Stimulated activated CD4-positive, alpha-beta T cell treated with anti-CD3 and anti-CD28 coated beads, TNF-alpha, amount 100 ng/mL, for 1 hour (primary cell): ENCODE measurements around the gene PALM3.

Source experiments
- DNase-seq, 3 donors: peaks; one replicate each; pipeline ENCODE4 v3.0.0-alpha.2; 2020; ENCODE audit warnings: low read depth in 3 of 3, low spot score in 1 of 3

The PALM3 gene, protein sequence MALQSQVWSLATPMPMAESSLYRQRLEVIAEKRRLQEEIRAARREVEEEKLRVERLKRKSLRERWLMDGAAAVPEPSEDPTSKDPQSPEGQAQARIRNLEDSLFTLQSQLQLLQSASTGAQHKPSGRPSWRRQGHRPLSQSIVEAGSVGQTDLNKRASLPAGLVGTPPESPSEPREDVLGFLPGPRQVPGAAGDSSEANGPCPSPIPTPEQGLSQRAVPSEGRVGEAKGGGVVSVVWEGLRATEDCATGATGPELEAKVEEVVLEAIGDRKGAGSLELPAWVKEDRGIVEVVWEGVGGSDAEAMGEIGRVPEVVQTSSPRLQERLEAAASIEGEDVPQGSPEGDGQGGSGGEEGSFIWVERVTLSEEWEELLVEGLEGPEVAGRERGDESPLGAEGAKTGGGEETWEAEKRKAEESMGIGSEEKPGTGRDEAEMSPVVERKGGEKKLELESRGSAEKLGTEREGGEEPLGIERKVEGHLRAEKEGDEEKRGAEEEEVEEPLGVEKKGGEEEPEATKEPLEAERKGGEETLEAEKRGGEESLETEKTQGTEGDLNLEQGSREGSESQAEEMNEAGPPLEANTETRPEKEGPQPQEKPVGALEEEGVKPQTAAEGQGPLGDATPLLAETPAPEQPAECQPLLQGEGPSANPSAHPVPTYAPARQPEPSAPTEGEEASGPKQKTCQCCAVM

DNA sequence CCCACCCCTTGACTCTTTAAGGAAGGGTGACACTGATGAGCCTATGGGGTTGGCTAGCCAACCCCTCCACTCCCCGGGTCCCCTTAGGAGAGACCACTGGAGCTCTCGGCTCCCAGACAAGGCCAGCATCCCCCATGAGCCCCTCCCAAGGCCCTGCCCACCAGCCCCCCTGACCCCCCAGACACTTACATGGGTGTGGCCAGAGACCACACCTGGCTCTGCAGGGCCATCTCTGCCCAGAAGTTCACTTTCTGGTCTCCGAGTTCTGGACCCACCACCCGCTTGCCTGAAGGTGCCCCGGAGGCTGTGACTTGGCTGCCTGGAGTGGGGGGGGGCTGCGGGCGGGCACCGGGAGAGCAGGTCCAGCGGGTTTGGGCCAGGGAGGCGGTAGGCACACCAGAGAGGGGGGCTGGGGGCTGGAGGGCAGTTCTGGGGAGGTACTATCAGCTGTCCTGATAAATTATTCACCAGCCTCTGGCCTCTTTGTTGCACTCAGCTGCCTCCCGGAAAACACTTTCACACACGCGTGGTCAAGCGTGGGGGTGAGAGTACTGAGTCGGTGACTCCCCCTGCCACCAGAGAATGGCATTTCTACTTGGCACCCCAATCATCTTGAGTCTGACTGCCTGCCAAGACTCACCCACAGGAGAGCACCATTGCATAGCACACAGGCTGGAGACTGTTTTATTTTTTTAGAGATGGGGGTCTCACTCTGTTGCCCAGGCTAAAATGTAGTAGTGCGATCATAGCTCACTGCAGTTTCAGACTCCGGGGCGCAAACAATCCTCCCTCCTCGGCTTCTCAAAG, at the start of gene PALM3:
TSS of gene PALM3 (minus strand) at position 326 of the 807 bp plus-strand sequence. CDS start at position 230, 96 bp downstream.
- DNase-seq = no peak

DNA sequence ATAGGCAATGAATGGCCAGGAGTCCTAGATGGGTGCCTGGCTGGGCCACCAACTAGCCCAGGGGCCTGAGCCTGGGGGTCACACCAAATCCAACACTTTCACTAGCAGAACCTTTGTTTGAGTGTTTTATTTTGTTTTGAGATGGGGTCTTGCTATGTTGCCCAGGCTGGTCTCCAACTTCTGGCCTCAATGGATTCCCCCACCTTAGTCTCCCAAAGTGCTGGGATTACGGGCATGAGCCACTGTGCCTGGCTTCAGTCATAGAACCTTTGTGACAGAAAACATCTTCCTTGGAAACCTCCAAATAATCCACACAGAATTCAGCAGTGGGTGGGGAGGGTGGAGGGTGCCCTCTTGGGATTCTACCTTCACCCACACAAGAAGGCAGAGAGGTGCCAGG, 49.6 kb upstream of the PALM3 start:
- DNase-seq = no peak

DNA sequence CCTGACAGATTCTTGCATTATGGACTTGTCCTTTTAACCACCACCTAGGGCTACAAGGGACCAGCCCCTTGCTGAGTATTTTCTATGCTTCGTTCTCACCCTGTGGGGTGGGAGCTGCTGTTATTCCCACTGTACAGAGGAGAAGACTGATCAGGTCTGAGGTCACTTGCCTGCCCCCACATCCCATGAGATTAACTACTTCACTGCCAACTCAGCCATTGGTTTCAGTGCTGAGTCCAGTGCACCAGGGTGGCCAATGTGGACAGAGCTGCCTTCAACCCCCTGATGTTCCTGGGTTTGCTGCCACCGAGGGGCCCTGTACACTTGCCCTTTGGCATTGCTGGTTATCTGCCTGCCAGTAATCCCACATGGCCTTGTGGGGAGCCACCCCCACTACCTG, 48.8 kb upstream of the PALM3 start:
- no peak for DNase-seq

DNA sequence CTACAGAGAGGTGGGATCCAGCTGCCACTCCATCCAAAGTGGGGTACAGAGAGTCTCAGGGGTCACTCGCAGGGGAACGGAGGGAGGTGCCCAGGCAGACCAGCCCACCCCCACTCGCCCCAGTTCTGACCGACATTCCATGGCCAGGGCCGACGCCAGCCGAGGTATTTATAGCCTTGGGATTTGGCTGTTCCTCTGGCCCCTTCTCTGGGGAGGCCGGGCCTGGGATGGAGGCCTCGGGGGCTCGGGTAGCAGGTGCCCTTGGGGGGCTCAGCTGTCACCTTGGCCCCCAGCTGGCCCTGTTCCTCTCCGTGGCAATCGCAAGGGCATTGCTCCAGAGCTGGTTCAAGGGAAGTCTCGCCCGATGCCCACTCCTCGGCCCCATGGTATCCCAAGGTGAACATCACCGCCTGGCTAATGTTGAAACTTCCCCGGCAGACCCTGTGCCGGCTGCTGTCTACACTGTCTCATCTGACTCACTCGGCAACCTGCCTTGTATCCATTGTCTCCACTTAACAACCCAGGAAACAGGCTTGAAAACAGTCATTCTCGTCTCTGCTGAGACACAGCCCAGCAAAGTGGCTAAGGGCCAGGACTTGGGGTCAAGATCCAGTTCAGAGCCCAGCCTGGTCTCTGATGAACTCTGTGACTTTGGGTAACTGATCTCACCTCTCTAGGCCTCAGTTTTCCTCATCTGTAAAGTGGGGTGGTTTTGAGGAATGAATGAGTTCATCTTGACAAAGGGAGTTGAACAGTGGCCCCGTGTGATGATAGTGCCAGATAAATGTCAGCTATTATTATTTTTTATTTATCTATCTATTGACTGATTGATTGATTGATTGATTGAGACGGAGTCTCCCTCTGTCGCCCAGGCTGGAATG, 45.9 kb upstream of the PALM3 start:
- DNase-seq = no peak

DNA sequence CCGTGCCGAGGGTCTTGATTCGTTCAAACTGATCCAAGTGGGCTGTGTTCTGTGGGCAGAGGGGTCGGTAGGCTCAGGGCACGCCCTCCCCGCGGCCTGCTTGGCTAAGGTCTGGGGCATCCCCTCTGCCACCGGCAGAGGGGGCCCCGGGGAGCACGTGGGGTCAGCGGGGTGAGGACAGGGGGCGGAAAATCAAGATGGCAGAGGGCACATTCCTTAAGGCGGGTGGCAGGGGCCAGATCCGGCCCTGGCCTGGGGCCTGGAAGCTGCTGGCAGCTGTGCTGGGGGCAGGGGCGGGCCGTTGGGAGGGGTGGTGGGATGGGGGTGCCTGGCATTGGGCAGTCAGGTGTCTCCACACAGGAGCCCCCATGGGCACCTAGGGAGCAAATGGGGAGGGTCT, 45.0 kb upstream of the PALM3 start:
- no peak for DNase-seq

DNA sequence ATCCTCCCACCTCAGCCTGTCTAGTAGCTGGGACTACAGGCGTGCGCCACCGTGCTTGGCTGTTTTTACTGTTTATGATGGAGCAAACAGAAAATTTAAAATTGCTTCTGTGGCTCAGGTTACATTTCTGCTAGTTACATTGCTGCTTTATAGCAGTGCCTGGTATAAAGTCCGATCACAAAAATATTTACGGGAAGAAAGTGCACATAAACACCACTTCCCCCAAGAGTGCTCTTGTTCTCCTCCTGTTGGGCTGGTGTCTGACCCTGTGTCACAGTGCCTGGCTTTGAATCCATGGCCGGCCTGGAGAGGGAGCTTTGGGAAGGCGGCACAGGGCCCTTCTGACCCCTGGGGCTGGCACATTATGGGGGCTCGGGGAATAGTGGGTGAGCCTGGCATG, 43.8 kb upstream of the PALM3 start:
- no peak for DNase-seq

DNA sequence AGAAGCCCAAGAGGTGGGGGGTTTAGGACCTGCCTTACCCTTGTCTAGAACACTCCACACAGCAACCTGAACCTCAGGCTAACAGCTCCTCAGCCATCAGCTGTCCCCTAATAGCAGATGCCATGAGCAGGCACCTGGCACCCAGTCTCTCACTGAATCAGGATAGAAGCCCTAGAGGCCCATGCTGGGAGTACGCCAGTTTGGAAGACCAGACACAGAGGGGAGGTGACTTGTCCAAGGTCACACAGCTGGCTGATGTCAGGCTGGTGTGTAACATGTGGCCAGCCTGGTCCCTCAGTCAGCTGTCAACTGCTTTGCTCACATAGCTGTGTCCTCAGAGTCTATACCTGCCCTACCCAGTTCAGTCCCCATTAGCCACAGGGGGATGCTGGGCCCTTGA, 41.4 kb upstream of the PALM3 start:
- no peak for DNase-seq

DNA sequence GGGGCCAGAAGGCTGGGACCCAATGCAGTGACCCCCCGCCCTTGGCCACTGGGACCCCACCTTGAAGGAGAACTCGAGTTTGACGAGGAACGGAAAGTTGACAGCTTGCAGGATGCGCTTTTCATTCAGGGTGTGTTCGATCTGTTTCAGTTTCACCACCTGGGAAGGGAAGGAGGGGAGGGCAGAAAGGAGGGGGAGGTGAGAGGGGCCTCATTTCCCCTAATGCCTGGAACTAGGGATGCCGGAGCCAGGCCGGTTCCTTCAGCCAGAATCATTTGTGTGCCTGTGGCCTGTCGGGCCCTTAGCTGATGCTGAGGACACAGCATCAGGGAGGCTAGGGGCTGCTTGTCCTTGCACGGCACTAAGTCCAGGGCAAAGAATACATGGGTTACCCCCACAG, 40.9 kb upstream of the PALM3 start:
- DNase-seq = no peak

DNA sequence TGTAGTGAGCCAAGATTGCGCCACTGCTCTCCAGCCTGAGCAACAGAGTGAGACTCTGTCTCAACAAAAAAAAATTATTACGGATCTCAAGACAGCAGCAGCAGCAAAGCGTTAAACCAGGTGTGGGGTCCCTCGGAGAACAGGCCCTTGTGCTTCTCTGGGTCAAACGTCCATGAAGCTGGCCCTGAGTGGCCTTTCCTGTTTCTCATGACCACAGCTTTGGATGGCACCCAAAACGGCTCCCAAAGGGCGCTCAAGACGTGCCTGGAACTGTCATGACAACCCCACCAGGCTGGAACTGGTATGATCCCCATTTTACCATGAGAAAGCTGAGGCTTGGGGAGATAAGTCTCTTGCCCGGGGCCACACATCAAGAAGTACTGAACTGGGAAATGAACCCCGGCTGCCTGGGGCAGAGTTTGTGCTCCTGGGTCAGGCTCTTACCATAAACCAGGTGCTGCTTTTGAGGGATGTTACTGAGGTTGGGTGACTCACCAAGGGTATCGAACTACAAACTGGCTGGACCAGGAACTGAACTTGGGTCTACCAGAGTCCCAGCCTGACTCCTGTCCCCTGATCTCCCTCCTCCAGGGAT, 40.3 kb upstream of the PALM3 start:
- no peak for DNase-seq

DNA sequence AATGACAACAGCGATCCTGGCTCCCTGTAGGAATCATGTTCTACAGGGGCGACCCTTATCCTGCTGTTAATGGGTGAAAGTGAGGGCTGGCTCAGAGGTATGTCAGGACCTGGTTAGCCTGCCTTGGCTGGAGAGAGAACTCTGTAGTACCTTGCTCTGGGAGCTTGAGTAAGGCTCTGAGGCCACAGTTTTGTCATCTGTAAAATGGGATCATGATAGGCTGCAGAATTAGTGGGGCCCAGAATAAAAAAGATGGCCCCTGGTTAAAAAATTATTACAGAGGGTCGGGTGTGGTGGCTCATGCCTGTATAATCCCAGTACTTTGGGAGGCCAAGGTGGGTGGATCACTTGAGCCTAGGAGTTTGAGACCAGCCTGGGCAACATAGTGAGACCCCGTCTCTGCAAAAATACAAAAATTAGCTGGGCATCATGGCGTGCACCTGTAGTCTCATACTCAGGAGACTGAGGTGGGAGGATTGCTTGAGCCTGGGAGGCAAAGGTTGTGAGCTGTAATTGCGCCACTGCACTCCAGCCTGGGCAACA, 39.2 kb upstream of the PALM3 start:
- no peak for DNase-seq

DNA sequence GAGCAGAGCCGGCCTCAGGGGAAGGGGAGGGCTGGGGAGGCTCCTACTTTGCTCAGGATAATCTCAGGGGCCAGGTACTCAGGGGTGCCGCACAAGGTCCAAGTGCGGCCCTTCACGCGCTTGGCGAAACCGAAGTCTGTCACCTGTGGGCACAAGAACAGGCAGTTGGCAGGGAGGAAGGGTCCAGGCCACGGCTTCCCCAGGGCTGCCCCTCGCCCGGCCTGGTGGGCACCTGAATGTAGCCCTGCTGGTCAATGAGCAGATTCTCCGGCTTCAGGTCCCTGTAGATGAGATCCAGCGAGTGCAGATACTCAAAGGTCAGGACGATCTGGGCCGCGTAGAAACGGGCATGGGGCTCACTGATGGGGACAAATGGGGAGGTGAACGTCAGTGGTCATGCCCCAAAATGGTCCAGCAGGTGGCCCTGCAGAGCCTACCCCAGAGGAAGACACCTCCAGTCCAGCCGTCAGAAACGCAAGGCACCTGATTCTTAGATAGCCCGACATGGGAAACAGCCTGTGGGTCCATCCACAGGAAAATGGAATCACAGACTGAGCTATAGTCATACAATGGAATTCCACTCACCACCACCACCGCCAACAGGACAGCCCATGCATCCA, 35.8 kb upstream of the PALM3 start:
- DNase-seq = no peak

DNA sequence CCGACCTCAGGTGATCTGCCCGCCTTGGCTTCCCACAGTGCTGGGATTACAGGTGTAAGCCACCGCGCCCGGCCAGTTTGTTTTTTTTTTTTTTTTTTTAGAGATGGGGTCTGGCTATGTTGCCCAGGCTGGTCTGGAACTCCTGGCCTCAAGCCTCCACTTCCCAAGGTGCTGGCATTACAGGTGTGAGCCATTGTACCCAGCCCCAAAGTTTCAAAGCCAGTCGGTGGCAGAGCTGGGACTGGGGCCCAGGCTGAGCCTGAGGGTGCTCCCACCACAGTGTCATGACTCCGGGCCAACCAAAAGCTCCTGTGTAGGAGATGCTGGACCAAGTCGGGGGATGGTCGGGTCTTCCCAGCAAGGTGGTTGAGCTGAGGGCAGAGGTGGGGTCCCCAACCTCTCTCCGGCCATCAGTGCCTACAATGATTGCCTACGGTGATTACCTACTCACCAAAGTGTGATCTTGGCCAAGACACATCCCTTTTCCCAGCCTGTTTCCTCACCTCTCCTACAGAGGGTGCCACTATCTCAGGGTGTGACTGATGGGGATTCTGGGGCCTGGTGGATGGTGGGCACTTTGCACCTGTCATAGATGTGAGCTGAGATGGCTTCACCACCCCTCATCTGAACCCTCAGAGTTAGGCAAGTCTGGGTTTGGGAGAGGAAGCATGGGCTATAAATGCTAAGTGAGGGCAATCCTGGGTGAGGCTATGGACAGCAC, 34.6 kb upstream of the PALM3 start:
- no peak for DNase-seq

DNA sequence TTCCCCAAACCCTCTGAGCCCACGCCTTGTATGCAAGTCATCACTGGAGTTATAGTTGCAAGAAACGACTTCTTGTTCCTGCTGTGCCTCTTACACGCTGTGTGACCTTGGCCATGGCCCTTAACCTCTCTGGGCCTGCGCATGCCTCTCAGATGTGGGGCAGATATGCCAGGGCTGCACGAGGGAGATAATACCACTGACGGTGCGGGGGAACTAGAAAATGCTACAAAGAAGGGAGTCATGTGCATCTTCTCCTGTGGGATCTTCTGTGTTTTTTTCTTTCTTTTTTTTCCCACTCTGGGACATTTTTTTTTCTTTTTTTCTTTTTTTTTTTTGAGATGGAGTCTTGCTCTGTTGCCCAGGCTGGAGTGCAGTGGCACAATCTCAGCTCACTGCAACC, 33.0 kb upstream of the PALM3 start:
- DNase-seq = no peak

DNA sequence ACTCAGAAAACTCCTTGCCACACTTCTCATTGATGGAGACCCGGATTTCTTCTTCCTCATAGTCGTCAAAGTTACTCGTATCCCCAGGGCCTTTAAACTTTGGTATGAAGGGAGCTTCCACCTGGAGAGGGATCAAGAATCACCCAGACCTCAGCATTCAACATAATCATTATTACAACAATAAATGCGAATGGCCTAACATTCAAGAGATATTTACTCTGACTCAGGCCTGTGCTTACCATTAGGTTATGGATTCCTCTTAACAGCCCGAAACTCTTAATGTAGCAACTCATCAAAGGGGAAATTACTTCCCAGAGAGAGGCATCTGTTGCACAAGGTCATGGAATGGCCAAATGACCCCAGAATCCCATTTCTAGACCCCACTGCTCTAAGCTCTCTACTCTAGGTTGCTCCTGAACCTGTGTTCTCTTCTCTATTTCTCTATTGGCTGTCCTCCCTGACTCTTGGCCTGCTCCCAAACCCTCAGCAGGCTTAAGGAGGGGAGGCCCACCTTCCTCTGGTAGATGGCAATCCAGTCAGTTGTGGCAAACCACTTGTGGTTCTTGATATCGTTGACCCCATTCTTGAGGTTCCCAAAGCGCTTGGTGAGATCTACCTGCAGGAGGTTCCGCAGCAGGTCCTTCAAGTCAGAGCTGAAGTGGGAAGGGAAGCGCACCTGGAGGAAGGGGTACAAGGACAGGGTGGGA, 31.4 kb upstream of the PALM3 start:
- no peak for DNase-seq

DNA sequence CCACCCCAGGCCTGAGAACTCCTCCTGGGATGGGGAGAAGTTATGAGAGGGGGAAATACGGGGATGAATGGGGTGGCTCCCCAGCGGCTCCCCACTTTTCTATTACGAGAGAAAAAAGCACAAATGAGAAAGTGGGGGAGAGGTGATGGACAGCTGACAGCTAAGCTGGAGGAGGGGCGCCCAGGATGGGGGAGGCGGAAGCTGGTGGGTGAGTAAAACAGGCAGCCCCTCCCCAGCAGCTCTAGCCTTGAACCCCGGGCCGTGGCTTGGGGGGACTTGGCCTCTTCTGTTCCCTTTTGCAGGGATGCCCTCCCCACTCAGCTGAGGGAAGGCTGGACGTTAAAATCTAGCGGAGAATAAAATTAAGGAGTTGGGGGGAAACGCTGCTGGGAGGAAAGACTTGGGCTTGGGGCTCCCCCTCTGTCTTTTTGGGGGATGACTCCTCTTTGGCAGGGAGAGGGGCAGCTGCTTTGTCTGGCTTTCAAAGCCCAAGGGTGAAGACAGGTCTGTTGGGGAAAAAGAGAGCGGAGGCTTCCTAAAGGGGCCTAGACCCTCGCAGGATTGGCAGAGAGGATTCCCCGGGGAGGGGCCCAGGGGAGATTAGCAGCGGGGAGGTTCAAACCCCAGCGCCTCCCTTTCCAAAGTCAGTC, 30.1 kb upstream of the PALM3 start:
- peak in 1 of 3 donors; percentile 25 for DNase-seq

DNA sequence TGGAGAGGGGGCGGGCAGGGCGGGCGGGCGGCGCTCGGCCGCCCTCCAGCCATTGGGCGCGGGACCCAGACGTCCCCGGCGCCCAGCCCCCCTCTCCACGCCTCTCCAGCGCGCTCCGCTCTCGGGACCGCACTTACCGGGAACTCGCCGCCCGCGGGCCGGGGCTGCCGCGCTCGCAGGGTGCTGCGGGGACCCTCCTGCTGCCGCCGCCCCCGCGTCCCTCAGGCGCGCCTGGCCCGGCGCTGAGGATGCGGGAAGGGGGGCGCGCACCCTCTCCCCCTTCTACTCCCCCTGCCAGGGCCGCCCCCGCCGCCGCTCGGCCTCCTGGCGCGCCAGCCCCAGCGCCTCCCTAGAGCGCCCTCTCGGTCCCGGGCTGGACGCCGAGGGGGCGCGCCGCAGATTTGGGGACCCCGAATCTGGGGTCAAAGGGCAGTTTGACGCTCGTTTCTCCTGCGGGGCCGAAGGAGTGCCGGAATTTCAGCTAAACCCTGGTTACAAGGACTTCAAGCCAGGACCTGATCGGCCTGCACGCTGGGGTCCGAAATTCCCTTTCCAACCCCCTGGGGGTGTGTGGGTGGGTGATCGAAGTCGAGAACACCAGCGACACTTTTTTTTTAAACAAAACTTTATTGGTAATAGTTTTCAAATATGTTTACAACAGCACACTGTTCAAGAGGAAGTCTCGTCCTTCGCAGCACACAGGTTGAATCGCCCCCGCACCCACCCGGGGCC, 29.4 kb upstream of the PALM3 start:
- peak in 1 of 3 donors; percentile 59 for DNase-seq

DNA sequence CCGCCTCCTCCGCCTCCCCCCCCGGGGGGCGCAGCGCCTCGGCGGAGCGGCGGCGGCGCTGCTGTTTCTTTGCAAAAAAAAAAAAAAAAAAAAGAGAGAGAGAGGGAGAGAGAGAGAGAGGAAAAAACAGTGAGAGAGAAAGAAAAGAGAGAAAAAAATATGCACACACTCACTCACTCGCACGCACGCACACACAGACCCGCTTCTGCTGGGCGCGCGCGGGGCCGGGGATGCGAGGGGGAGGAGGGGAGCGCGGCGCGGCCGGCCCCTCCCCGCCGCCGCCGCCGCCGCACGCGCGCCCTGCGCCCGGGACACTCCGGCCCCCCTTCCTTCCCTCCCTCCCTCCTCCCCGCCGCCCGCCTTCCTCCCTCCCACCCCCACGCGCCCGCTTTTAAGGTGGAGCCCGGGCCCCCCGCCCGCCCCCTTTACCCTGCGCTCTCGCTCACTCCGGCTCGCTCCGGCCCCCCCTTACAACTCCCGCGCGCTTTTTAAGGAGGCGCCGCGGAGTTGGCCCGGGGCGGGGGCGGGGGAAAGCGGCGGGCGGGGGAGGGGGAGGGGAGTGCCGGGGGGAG, 28.7 kb upstream of the PALM3 start, which contains the start of gene SAMD1:
TSS of gene SAMD1 (minus strand) at position 243 of the 572 bp plus-strand sequence.
- peak; percentile 70 to 77 (median 75) for DNase-seq
